GM12878 (cell line): ENCODE results near the gene CLIC3.

Experiments
- CEBPB ChIP-seq, 2 experiments: fragments of 150-350 bp in 1 of 2; IDR thresholded peaks; 2 replicates each; pipeline ENCODE4 v1.6.1; 2012 to 2014; ENCODE audit warnings: low read depth in 2 of 2, low read length in 2 of 2, borderline replicate concordance in 1 of 2, inconsistent platforms in 1 of 2
- EP300 ChIP-seq, 2 experiments: fragments of 150-350 bp in 1 of 2; IDR thresholded peaks; 2 replicates each; pipeline ENCODE4 v1.6.1; 2011 to 2012; ENCODE audit warnings: low read depth in 2 of 2, low read length in 2 of 2, borderline replicate concordance in 1 of 2, improper control_type of control experiment in 1 of 2, inconsistent platforms in 1 of 2; ENCODE audit not compliant: control insufficient read depth in 1 of 2
- ETV6 ChIP-seq, 2 experiments: fragments of 450-650 bp in 1 of 2; IDR thresholded peaks in 1 of 2; conservative IDR thresholded peaks in 1 of 2; 2 replicates each; pipeline ENCODE4 v1.6.1; 2014; ENCODE audit warnings: antibody characterized with exemption in 1 of 2, borderline replicate concordance in 1 of 2, low read depth in 1 of 2, mild to moderate bottlenecking in 1 of 2, moderate library complexity in 1 of 2
- FOS ChIP-seq: IDR thresholded peaks from 3 replicates; pipeline ENCODE4 v1.6.1; 2011; ENCODE audit warnings: borderline replicate concordance; ENCODE audit not compliant: insufficient read length; ENCODE audit errors: extremely low read depth
- KAT2A ChIP-seq: conservative IDR thresholded peaks from 2 replicates; pipeline ENCODE4 v1.6.1; 2011; ENCODE audit warnings: low read depth, low read length; ENCODE audit not compliant: control insufficient read depth
- POLR2A ChIP-seq: IDR thresholded peaks from 2 replicates; pipeline ENCODE4 v1.6.1; 2011; ENCODE audit warnings: low read depth, mild to moderate bottlenecking, low read length
- POLR2AphosphoS2 ChIP-seq: IDR thresholded peaks from 2 replicates; pipeline ENCODE4 v1.6.1; 2011; ENCODE audit warnings: low read depth, mild to moderate bottlenecking, low read length, improper control_type of control experiment, moderate library complexity
- RFX5 ChIP-seq: IDR thresholded peaks from 2 replicates; pipeline ENCODE4 v1.6.1; 2011; ENCODE audit warnings: low read depth, low read length, improper control_type of control experiment
- TCF12 ChIP-seq: IDR thresholded peaks from 2 replicates; pipeline ENCODE4 v1.6.1; 2011; ENCODE audit warnings: low read depth, mild to moderate bottlenecking, low read length
- TCF7 ChIP-seq: IDR thresholded peaks from 2 replicates; pipeline ENCODE4 v1.6.1; 2014; ENCODE audit warnings: antibody characterized with exemption, borderline replicate concordance
- USF1 ChIP-seq: IDR thresholded peaks from 2 replicates; pipeline ENCODE4 v1.6.1; 2011; ENCODE audit warnings: borderline replicate concordance, low read depth, mild to moderate bottlenecking, moderate library complexity, mixed read lengths, low read length; ENCODE audit not compliant: insufficient read depth; ENCODE audit errors: extremely low read length
- TF ChIP-seq, protein P1 (sequence below), 3 experiments: IDR thresholded peaks in 2 of 3; conservative IDR thresholded peaks in 1 of 3; 2 replicates each; pipeline ENCODE4 v1.5.1; 2011; ENCODE audit warnings: low read depth in 3 of 3, low read length in 3 of 3, mild to moderate bottlenecking in 3 of 3, control low read depth in 2 of 3, moderate library complexity in 2 of 3, inconsistent platforms in 1 of 3, mixed read lengths in 1 of 3; ENCODE audit not compliant: control insufficient read depth in 2 of 3, insufficient read depth in 1 of 3; ENCODE audit errors: extremely low read depth in 1 of 3

DNA sequence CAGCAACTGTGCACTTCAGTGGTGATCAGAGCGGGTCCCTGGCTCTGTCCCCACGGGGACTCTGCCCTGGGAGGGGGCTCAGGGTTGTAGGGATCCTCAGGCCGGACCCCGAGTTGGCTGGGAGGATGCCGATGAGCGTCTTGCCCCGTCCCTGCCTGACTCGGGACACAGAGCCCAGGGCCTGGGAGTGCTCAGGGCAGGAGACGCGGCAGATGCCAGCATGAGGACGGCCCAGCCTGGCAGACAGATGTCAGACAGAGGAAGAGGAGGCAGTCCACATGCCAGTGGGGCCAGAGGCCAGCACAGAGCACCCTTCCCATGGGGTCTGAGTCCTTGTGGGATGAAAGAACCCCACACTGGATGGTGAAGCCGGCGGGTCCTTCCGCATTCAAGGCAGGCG is 33.0 kb downstream of the CLIC3 start:
- TF ChIP-seq, protein P1, sequence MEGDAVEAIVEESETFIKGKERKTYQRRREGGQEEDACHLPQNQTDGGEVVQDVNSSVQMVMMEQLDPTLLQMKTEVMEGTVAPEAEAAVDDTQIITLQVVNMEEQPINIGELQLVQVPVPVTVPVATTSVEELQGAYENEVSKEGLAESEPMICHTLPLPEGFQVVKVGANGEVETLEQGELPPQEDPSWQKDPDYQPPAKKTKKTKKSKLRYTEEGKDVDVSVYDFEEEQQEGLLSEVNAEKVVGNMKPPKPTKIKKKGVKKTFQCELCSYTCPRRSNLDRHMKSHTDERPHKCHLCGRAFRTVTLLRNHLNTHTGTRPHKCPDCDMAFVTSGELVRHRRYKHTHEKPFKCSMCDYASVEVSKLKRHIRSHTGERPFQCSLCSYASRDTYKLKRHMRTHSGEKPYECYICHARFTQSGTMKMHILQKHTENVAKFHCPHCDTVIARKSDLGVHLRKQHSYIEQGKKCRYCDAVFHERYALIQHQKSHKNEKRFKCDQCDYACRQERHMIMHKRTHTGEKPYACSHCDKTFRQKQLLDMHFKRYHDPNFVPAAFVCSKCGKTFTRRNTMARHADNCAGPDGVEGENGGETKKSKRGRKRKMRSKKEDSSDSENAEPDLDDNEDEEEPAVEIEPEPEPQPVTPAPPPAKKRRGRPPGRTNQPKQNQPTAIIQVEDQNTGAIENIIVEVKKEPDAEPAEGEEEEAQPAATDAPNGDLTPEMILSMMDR (IDR thresholded peaks at IDR 0.05 in 2 of 3, conservative IDR thresholded peaks at IDR 0.05 in 1 of 3; ENCODE audit: control insufficient read depth in 2 of 3, extremely low read depth in 1 of 3, insufficient read depth in 1 of 3, low read depth in 3 of 3, low read length in 3 of 3), result no peak
- no peak for TF ChIP-seq POLR2A
- TF ChIP-seq ETV6 (conservative IDR thresholded peaks at IDR 0.05 in 1 of 2, IDR thresholded peaks at IDR 0.05 in 1 of 2; ENCODE audit: borderline replicate concordance in 1 of 2, low read depth in 1 of 2), result no peak
- TF ChIP-seq TCF7, result no peak
- no peak for TF ChIP-seq FOS
- no peak for TF ChIP-seq KAT2A
- no peak for TF ChIP-seq EP300 (IDR thresholded peaks at IDR 0.05; ENCODE audit: borderline replicate concordance in 1 of 2, control insufficient read depth in 1 of 2, low read depth in 2 of 2, low read length in 2 of 2)
- no peak for TF ChIP-seq RFX5
- TF ChIP-seq POLR2AphosphoS2, result no peak
- TF ChIP-seq USF1, result no peak
- TF ChIP-seq CEBPB (IDR thresholded peaks at IDR 0.05; ENCODE audit: borderline replicate concordance in 1 of 2, low read depth in 2 of 2, low read length in 2 of 2), result no peak
- no peak for TF ChIP-seq TCF12
